ENCODE measurements around the gene GMPPA. TPM values are rescaled to one million over a fixed set of nuclear protein-coding genes. Genes with fewer than 3 reads are reported as not detected.

The GMPPA gene
- total and polyA plus RNA-seq, 9 of the 15 experiments (the other 6 are each of a cell fraction or from before 2014, with no cell fraction given): 7.0 to 101 (median 66.7) TPM

GRCh38 chr2:219521066-219521880, 22.6 kb downstream of the GMPPA start (continued):
- TF ChIP-seq SMARCA4 (IDR thresholded peaks at IDR 0.05) (peak; percentile 56; the same call in 1 of the 2 replicates), SLC30A9 (CRISPR knock-in tag; IDR thresholded peaks at IDR 0.05) (no peak), HCFC1 (IDR thresholded peaks at IDR 0.05; ENCODE audit: low read depth, low read length) (no peak), RHOXF2B (CRISPR knock-in tag; conservative IDR thresholded peaks at IDR 0.05) (no peak), LEF1 (IDR thresholded peaks at IDR 0.05) (peak; percentile 63), ID3 (CRISPR knock-in tag; IDR thresholded peaks at IDR 0.05) (no peak), ID3 (tag; IDR thresholded peaks at IDR 0.05) (peak; percentile 51; the same call in 1 of the 2 replicates), MED1 (CRISPR knock-in tag; IDR thresholded peaks at IDR 0.05; ENCODE audit: borderline replicate concordance) (no peak), STAT5A (IDR thresholded peaks at IDR 0.05; ENCODE audit: borderline replicate concordance, low read length) (peak; percentile 41; the same call in 1 of the 2 replicates), BCLAF1 (IDR thresholded peaks at IDR 0.05; ENCODE audit: borderline replicate concordance in 1 of 2, control insufficient read depth in 1 of 2, low read depth in 2 of 2, low read length in 1 of 2) (no peak), ZNF589 (CRISPR knock-in tag; IDR thresholded peaks at IDR 0.05; ENCODE audit: low read depth) (no peak), SRSF9 (IDR thresholded peaks at IDR 0.05; ENCODE audit: borderline replicate concordance, low read depth, low read length) (no peak), GATAD2A (IDR thresholded peaks at IDR 0.05) (no peak), ETS2 (tag; IDR thresholded peaks at IDR 0.05; ENCODE audit: borderline replicate concordance, poor library complexity, severe bottlenecking) (no peak), PHB (CRISPR knock-in tag; IDR thresholded peaks at IDR 0.05) (no peak), KAT2B (IDR thresholded peaks at IDR 0.05; ENCODE audit: low read depth, low read length) (no peak), RBFOX2 (IDR thresholded peaks at IDR 0.05; ENCODE audit: low read depth, low read length) (peak; percentile 64; the same call in 1 of the 2 replicates), HNRNPK (IDR thresholded peaks at IDR 0.05; ENCODE audit: low read depth, low read length, poor library complexity, severe bottlenecking) (no peak), MEF2A (IDR thresholded peaks at IDR 0.05; ENCODE audit: control insufficient read depth, low read depth, low read length) (no peak), STAT5B (CRISPR knock-in tag; IDR thresholded peaks at IDR 0.05) (no peak), CAMTA2 (CRISPR knock-in tag; conservative IDR thresholded peaks at IDR 0.05) (no peak)
- TF ChIP-seq, protein P1, sequence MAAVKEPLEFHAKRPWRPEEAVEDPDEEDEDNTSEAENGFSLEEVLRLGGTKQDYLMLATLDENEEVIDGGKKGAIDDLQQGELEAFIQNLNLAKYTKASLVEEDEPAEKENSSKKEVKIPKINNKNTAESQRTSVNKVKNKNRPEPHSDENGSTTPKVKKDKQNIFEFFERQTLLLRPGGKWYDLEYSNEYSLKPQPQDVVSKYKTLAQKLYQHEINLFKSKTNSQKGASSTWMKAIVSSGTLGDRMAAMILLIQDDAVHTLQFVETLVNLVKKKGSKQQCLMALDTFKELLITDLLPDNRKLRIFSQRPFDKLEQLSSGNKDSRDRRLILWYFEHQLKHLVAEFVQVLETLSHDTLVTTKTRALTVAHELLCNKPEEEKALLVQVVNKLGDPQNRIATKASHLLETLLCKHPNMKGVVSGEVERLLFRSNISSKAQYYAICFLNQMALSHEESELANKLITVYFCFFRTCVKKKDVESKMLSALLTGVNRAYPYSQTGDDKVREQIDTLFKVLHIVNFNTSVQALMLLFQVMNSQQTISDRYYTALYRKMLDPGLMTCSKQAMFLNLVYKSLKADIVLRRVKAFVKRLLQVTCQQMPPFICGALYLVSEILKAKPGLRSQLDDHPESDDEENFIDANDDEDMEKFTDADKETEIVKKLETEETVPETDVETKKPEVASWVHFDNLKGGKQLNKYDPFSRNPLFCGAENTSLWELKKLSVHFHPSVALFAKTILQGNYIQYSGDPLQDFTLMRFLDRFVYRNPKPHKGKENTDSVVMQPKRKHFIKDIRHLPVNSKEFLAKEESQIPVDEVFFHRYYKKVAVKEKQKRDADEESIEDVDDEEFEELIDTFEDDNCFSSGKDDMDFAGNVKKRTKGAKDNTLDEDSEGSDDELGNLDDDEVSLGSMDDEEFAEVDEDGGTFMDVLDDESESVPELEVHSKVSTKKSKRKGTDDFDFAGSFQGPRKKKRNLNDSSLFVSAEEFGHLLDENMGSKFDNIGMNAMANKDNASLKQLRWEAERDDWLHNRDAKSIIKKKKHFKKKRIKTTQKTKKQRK (IDR thresholded peaks at IDR 0.05; ENCODE audit: borderline replicate concordance, low read depth, low read length): no peak

Measured in K562 (cell line).